ENCODE results near the gene WWC2.

DNA sequence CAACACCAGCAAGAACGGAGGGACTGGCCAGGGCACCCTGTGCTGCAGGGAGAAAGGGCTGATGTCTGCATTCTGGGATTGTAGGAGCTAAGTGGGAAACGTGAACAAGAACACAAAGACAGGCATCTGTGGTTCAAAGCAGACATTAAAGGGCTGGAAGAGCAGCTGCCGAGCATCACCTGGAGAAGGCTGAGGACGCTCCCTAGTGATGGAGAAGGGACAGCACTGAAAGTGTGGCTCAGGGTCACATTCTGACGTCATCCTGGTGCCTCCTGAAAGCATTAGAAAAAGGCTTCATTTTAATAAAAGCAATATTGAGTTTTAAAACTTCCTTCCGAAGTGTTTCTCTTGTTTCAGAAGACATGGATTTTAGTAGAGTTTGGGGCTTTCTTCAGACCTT lies 158.8 kb downstream of the WWC2 start:
- TF ChIP-seq, protein P1, sequence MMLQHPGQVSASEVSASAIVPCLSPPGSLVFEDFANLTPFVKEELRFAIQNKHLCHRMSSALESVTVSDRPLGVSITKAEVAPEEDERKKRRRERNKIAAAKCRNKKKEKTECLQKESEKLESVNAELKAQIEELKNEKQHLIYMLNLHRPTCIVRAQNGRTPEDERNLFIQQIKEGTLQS (CRISPR knock-in tag; conservative IDR thresholded peaks at IDR 0.05): no peak
- no peak for TF ChIP-seq SMAD3 (CRISPR knock-in tag; IDR thresholded peaks at IDR 0.05; ENCODE audit: borderline replicate concordance)
- TF ChIP-seq CTCF (IDR thresholded peaks at IDR 0.05): no peak
- TF ChIP-seq, protein P2, sequence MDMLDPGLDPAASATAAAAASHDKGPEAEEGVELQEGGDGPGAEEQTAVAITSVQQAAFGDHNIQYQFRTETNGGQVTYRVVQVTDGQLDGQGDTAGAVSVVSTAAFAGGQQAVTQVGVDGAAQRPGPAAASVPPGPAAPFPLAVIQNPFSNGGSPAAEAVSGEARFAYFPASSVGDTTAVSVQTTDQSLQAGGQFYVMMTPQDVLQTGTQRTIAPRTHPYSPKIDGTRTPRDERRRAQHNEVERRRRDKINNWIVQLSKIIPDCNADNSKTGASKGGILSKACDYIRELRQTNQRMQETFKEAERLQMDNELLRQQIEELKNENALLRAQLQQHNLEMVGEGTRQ (CRISPR knock-in tag; IDR thresholded peaks at IDR 0.05): no peak
- TF ChIP-seq ATF1 (CRISPR knock-in tag; IDR thresholded peaks at IDR 0.05): no peak
- TF ChIP-seq, protein P3, sequence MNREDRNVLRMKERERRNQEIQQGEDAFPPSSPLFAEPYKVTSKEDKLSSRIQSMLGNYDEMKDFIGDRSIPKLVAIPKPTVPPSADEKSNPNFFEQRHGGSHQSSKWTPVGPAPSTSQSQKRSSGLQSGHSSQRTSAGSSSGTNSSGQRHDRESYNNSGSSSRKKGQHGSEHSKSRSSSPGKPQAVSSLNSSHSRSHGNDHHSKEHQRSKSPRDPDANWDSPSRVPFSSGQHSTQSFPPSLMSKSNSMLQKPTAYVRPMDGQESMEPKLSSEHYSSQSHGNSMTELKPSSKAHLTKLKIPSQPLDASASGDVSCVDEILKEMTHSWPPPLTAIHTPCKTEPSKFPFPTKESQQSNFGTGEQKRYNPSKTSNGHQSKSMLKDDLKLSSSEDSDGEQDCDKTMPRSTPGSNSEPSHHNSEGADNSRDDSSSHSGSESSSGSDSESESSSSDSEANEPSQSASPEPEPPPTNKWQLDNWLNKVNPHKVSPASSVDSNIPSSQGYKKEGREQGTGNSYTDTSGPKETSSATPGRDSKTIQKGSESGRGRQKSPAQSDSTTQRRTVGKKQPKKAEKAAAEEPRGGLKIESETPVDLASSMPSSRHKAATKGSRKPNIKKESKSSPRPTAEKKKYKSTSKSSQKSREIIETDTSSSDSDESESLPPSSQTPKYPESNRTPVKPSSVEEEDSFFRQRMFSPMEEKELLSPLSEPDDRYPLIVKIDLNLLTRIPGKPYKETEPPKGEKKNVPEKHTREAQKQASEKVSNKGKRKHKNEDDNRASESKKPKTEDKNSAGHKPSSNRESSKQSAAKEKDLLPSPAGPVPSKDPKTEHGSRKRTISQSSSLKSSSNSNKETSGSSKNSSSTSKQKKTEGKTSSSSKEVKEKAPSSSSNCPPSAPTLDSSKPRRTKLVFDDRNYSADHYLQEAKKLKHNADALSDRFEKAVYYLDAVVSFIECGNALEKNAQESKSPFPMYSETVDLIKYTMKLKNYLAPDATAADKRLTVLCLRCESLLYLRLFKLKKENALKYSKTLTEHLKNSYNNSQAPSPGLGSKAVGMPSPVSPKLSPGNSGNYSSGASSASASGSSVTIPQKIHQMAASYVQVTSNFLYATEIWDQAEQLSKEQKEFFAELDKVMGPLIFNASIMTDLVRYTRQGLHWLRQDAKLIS (CRISPR knock-in tag; IDR thresholded peaks at IDR 0.05; ENCODE audit: borderline replicate concordance): no peak
- no peak for TF ChIP-seq ZBTB21 (CRISPR knock-in tag; IDR thresholded peaks at IDR 0.05; ENCODE audit: borderline replicate concordance)
- TF ChIP-seq JUN (CRISPR knock-in tag; IDR thresholded peaks at IDR 0.05): no peak
- TF ChIP-seq, protein P4, sequence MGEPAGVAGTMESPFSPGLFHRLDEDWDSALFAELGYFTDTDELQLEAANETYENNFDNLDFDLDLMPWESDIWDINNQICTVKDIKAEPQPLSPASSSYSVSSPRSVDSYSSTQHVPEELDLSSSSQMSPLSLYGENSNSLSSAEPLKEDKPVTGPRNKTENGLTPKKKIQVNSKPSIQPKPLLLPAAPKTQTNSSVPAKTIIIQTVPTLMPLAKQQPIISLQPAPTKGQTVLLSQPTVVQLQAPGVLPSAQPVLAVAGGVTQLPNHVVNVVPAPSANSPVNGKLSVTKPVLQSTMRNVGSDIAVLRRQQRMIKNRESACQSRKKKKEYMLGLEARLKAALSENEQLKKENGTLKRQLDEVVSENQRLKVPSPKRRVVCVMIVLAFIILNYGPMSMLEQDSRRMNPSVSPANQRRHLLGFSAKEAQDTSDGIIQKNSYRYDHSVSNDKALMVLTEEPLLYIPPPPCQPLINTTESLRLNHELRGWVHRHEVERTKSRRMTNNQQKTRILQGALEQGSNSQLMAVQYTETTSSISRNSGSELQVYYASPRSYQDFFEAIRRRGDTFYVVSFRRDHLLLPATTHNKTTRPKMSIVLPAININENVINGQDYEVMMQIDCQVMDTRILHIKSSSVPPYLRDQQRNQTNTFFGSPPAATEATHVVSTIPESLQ (CRISPR knock-in tag; IDR thresholded peaks at IDR 0.05): no peak
- TF ChIP-seq ZNF263 (CRISPR knock-in tag; IDR thresholded peaks at IDR 0.05; ENCODE audit: low read depth): no peak
- no peak for TF ChIP-seq GABPB1 (CRISPR knock-in tag; IDR thresholded peaks at IDR 0.05)
- no peak for TF ChIP-seq FOXJ3 (CRISPR knock-in tag; IDR thresholded peaks at IDR 0.05; ENCODE audit: borderline replicate concordance)
- TF ChIP-seq, protein P5, sequence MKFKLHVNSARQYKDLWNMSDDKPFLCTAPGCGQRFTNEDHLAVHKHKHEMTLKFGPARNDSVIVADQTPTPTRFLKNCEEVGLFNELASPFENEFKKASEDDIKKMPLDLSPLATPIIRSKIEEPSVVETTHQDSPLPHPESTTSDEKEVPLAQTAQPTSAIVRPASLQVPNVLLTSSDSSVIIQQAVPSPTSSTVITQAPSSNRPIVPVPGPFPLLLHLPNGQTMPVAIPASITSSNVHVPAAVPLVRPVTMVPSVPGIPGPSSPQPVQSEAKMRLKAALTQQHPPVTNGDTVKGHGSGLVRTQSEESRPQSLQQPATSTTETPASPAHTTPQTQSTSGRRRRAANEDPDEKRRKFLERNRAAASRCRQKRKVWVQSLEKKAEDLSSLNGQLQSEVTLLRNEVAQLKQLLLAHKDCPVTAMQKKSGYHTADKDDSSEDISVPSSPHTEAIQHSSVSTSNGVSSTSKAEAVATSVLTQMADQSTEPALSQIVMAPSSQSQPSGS (CRISPR knock-in tag; IDR thresholded peaks at IDR 0.05; ENCODE audit: borderline replicate concordance, low read depth): no peak
- TF ChIP-seq KAT7 (CRISPR knock-in tag; IDR thresholded peaks at IDR 0.05; ENCODE audit: borderline replicate concordance): no peak
